ENCODE results near the gene KCNH1.

Gene KCNH1

DNA sequence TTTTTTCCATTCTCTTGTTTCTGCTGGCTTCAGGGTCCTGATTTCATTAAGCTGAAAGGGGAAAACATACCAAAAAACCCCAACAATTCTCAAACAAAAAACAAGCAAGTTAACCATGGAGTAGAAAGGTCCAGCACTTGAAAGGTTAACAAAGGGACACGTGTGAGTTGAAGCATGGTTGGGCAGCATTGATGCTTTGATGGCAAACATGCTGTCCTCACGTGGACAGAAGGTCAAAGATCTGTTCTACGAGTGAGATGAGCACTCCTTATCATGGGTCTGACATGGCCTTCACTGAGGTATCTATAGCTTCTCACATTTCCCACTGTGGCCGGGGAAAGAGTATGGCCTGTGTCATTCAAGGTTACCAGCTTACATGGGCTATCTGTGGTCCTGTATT, 410.3 kb downstream of the KCNH1 start:
- DNase-seq (ENCODE audit: low spot score): no peak

DNA sequence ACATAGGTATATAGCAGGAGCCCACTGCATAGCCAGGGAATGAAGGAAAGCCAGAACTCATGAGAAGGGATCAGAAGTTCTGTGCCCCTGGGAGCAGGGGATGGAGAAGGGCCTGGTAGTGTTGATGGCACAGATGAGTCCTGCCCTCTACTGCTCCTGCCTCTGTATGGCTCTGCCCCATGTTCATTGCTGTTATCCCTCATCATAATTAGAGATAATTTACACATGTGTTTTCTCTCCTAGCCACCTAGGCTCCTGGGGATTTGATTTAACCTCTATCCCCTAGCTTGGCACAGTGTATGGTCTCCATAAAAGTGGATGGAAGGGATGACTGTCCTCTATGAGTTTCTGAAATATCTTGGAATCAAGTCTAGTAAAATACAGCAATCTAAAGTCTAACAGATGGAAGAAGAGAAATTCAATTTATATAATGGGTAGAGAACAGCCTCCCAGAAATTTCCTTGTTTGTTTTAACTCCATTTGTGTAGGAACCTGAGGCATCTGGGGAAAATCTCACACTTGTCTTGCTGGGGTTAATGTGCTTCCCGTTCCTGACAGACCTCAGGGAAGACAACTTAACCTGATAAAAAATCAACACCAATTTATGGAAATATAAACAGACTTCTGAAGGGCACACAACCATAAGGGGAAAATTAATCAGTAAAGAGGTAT, 411.4 kb downstream of the KCNH1 start:
- no peak for DNase-seq (ENCODE audit: low spot score)

- no peak for DNase-seq (ENCODE audit: low spot score)
Observed at GRCh38 chr1:210715072-210715471, 418.9 kb downstream of the KCNH1 start.

DNA sequence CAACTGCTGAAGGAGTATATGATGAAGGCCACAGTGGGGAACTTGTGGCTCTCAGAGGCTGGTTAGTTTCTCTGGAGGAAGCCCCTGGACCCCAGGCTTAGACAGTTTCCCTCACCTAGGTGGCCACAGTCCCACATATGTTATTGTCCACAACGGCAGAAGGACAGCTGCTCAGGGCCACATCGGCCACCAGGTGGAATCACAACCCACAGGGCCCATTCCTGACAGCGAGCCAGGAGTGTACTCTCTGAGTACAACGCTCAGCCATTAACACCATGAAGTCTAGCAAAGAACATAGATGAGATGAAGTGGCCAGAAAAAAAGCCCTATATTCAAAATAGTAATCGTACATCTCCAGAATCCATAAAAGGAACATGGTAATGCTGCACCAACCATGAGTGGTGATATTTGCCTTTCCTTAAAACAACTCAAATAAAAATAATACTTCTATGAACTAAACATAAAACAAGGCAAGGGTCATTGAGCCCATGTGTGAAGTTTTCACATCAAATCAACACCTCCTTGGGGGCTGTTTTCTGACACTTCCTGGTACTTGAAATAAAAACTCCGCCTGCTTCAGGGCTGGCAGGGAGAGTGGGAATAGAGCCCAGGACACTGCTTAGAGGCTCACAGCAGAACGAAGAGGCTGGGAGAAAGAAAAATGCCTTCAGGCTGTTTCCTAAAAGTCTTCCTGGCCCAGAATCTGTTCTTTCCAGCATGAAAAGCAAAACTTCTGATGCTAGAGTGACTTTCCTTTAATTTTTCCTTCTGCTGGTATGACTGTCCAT, 421.9 kb downstream of the KCNH1 start:
- DNase-seq (ENCODE audit: low spot score): no peak

- no peak for DNase-seq (ENCODE audit: low spot score)
Observed at GRCh38 chr1:210709701-210710100, 424.2 kb downstream of the KCNH1 start.

DNA sequence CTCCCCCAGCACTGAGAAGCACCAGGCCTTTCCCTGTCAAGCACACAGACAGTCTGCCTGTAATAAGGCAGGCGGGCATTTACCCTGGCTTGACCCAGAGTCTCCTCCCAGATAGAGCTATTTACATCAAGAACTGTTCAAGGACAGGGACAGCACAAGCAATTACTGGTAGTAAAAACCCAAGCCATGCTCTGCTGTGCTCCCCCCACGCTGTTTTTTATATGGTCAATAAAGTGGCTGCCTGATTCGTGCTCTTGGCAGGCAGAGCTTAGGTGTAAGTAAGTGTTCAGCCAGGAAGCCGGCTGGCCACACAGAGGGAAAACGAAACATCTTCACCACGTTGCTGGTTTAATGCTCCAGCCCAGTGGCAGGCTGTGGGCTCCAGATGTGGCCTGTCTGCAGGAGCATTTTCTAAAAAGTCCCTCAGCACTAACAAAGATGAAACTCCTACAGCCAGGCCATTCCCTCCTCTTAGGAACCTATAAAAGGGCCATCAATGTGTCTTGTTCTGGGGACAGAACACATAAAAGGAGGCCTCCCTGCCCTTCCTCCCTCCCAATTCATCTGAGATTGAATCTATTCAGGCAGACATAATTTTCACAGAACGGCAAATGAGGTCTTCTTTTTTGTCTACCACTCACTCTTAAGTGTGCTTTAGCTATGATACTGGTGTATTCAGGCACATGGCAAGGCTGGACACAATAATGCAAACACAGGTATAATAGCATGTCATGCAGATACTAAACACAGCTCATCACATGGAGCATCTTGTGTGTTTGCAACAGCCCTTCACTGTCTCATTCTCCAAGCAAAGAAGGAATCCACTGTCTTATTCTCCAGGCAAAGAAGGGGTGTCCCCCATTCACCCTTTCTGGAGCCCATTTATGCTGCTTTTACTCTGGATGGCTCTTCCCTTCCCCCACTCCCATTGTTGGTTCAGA, 426.4 kb downstream of the KCNH1 start:
- DNase-seq (ENCODE audit: low spot score): no peak

- no peak for DNase-seq (ENCODE audit: low spot score)
Observed at GRCh38 chr1:210706246-210706645, 427.7 kb downstream of the KCNH1 start.

- no peak for DNase-seq (ENCODE audit: low spot score)
Observed at GRCh38 chr1:210705086-210705485, 428.9 kb downstream of the KCNH1 start.

DNA sequence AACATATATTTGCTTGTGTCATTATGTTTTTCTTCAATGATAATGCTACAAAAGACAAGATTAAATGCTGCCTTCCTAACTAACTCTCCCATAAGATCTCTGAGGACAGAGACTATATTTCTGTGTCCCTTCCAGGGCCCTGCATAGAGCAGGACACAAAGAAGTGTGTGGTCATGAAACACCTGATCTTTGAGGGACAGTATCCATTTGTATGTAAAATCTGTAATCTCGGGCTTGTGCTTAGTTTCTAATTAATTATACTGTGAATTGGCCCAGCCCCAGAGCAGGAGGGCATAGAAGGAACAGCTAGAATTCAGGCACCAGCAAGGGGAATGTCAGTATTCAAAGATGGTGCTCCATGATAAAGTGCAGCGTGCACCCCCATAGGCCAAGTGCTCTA, 430.4 kb downstream of the KCNH1 start:
- DNase-seq (ENCODE audit: low spot score): no peak

- no peak for DNase-seq (ENCODE audit: low spot score)
Observed at GRCh38 chr1:210702506-210702905, 431.4 kb downstream of the KCNH1 start.

- no peak for DNase-seq (ENCODE audit: low spot score)
Observed at GRCh38 chr1:210700511-210700910, 433.4 kb downstream of the KCNH1 start.

GRCh38 chr1:210700083-210700482, 433.9 kb downstream of the KCNH1 start:
- DNase-seq (ENCODE audit: low spot score): no peak

DNA sequence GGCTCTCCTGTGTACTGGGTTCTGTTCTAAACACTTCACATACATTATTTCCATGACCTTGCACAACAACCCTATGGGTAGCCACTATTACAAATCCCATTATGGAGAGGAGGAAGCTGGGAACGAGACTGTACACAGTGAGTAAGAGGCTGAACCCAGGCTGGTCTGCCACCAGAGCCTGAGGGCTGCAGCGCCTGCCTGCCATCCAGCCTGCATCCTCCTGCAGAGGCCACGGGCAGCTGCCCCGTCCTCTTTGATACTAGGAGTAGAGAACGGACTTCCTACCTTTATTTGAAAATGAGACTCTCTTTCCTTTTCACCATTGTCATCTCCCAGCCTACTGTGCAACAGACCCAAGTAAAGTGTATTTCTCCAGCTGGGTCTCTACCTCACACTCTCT, 435.3 kb downstream of the KCNH1 start:
- no peak for DNase-seq (ENCODE audit: low spot score)

GRCh38 chr1:210697185-210697584, 436.8 kb downstream of the KCNH1 start:
- DNase-seq (ENCODE audit: low spot score): no peak

DNA sequence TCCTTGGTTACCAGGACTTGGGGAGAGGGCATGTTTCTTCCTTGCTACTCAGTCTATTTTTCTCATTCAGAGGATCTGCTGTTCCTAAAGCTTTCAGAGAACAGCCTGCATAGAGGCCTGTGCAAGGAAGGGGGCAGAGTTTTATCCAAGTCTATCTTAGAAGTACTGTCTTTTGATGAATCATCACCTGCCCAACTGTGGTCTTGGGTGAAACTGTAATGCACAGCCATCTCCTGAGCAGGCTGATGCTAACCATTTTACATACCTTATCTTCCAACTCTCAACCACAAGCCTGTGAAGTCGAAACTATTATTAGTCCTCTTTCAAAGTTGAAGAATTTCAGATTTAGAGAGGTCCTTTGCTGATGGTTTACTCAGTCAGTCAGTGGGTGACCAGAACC, 437.2 kb downstream of the KCNH1 start:
- no peak for DNase-seq (ENCODE audit: low spot score)

- peak; percentile 26 for DNase-seq (ENCODE audit: low spot score)
Observed at GRCh38 chr1:210695026-210695425, 438.9 kb downstream of the KCNH1 start.

DNA sequence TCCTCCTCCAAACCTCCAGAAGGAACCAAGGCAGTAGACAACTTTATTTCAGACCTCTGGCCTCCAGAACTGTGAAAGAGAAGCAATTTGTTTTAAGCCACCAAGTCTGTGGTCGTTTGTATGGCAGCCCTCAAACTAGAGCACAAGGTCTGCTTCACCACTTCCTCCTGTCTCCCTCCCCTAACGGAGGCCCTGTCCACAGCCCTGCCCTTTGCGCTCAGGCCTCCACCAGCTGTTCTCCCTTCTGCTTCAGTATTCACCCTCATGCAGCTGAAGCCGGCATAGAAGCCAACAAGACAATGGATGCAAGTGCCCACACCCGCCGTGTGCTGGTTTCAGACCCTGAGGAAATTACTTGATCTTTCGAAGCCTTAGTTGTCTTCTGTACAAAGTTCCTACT, 441.2 kb downstream of the KCNH1 start:
- no peak for DNase-seq (ENCODE audit: low spot score)

GRCh38 chr1:210691039-210691610, 442.8 kb downstream of the KCNH1 start:
- no peak for DNase-seq (ENCODE audit: low spot score)

DNA sequence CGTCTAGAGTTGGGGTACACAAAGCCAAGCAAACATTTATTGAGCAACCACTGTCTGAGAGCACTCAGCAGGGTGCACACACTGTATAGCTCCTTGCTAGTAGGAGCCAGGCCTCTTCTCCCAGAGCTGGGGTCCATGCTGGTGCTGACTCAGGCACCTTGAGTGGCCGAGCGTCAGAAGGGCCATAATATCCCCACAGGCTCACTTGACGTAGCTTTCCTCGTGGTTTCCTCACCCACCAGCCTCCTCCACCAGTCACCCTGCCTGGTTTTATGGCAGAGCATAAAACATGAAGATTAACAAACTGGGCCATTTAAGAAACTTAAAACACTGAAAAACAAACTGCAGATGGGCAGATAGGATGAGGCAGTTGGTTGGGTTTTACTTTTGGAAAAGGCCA, 443.7 kb downstream of the KCNH1 start:
- DNase-seq (ENCODE audit: low spot score): no peak

DNA sequence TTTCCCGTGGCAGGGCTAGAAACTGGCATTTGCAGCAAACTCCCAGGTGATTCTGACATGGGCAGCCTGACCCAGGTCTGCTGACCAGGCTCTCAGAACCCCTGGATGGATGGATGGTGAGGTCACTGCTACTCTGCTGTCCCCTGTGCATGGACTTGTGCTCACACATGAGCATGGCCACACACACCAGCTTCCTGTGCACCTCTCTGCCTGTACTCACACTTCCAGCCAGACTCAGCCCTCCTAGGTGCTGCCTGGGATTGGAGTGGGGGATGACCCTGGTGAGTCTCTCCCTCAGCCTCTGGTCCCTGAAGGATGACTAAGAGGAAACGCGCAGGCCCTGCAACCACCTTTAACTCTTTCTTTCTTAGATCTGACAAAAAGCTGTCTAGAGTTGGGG, 444.1 kb downstream of the KCNH1 start:
- no peak for DNase-seq (ENCODE audit: low spot score)

DNA sequence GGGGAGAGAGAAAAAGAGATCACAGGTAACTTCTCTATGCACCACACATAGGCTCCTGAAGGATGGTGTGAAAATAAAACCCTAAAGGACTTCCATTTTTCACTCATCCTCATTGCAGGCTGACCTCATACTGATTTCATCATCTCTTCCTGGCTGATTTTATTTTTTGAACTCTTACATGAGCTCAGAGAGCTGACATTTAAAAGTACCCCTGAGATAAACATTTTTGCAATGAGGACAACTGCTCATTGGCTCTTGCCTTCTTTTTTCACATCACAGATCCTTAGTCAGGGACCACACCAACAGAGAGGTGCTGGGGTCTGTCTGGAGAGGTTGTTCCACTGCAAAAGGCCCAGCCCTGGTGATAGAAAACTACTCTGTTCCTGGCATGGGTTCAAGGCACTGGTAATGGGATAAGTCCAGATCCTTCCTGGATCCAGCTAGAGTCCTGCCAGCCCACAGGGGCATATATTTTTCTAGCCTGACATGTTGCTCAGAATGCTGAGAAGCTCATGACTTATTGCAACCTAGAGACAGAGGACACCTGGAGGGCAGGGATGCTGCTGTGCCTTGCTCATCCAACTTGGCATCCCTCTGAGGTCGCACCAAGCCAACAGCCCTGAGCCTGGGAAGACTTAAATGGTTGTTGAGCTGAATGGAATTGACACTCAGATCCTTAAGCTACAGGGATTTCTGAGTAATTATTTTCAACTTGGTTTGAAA, 445.3 kb downstream of the KCNH1 start:
- DNase-seq (ENCODE audit: low spot score): peak; percentile 22

Data from AG08395 (cell line).